K562 (cell line): ENCODE data around the gene PIF1. TPM values are rescaled to one million over a fixed set of nuclear protein-coding genes. Genes with fewer than 3 reads are reported as not detected.

Source experiments
- ARID4B ChIP-seq: sonication (generic); formaldehyde crosslinking; IDR thresholded peaks from 2 replicates; pipeline ENCODE4 v1.8.0; 2022; ENCODE audit warnings: mild to moderate bottlenecking, missing genetic modification reagents
- C11orf30 ChIP-seq: fragments of 450-650 bp; IDR thresholded peaks from 2 replicates; pipeline ENCODE4 v1.6.1; 2016; ENCODE audit warnings: low read depth, mild to moderate bottlenecking
- CBFB ChIP-seq: sonication (generic); formaldehyde crosslinking; IDR thresholded peaks from 2 replicates; pipeline ENCODE4 v1.4.0; 2020; ENCODE audit warnings: mild to moderate bottlenecking, missing genetic modification reagents
- CHD2 ChIP-seq: IDR thresholded peaks from 2 replicates; pipeline ENCODE4 v1.6.1; 2011; ENCODE audit warnings: low read depth, low read length
- FOXO4 ChIP-seq: fragments of 450-650 bp; formaldehyde crosslinking; IDR thresholded peaks from 2 replicates; pipeline ENCODE4 v1.4.0; 2020; ENCODE audit warnings: mild to moderate bottlenecking, moderate library complexity
- HLTF ChIP-seq: fragments of 450-650 bp; IDR thresholded peaks from 2 replicates; pipeline ENCODE4 v1.6.1; 2016
- NCOA1 ChIP-seq: fragments of 450-650 bp; IDR thresholded peaks from 2 replicates; pipeline ENCODE4 v1.6.1; 2016; ENCODE audit warnings: low read depth
- NUFIP1 ChIP-seq: fragments of 450-650 bp; IDR thresholded peaks from 2 replicates; pipeline ENCODE4 v1.6.1; 2018; ENCODE audit not compliant: partially characterized antibody
- SMARCE1 ChIP-seq: fragments of 450-650 bp; IDR thresholded peaks from 2 replicates; pipeline ENCODE4 v1.7.1; 2016; ENCODE audit warnings: mild to moderate bottlenecking
- TCFL5 ChIP-seq: fragments of 250-450 bp; sonication (Bioruptor Pico); conservative IDR thresholded peaks from 2 replicates; pipeline ENCODE4 v1.6.1; 2021; ENCODE audit warnings: mild to moderate bottlenecking, moderate library complexity, matching md5 sums
- ZNF407 ChIP-seq: fragments of 450-650 bp; IDR thresholded peaks from 2 replicates; pipeline ENCODE4 v1.6.1; 2016; ENCODE audit warnings: low read depth
- ZNF589 ChIP-seq: fragments of 200-800 bp; sonication (Bioruptor generic); IDR thresholded peaks from 2 replicates; pipeline ENCODE4 v1.6.1; 2016; ENCODE audit warnings: low read depth, missing genetic modification characterization, missing compliant biosample characterization
- ZNF76 ChIP-seq: fragments of 250-450 bp; sonication (Bioruptor Pico); IDR thresholded peaks from 2 replicates; pipeline ENCODE4 v1.4.0; 2020; ENCODE audit warnings: mild to moderate bottlenecking, moderate library complexity, borderline replicate concordance
- ZNF766 ChIP-seq: fragments of 200-800 bp; sonication (Bioruptor generic); conservative IDR thresholded peaks from 2 replicates; pipeline ENCODE4 v1.6.1; 2016; ENCODE audit warnings: missing genetic modification characterization, missing compliant biosample characterization
- polyA plus RNA-seq, 8 experiments: library from polyadenylated mRNA; depleted of rRNA in 4 of 8; stranded (reverse) in 5 of 8; unstranded in 3 of 8; fragments of >200 nt; fragmentation: Nextera tagmentation in 2 of 8; fragmentation: Illumina TruSeq in 1 of 8; extraction: Ambion mirVana in 2 of 8; extraction: Trizol in 1 of 8; gene quantifications; 2 replicates each; pipeline versions ENCODE4 v1.2.1 to v1.2.3, GENCODE V29; 2011 to 2014; ENCODE audit warnings: inconsistent platforms in 1 of 8, missing spikeins in 1 of 8
- total RNA-seq, 7 experiments: library from RNA; depleted of rRNA in 6 of 7; stranded (reverse); fragments of >200 nt in 6 of 7; fragmentation: Illumina TruSeq in 2 of 7; extraction: Trizol in 2 of 7; gene quantifications; 2 replicates each; pipeline versions ENCODE4 v1.2.1 to v1.2.3, GENCODE V29; 2011 to 2021; ENCODE audit warnings: low replicate concordance in 1 of 7

PIF1 gene
- total and polyA plus RNA-seq, 9 of the 15 experiments (the other 6 are each of a cell fraction or from before 2014, with no cell fraction given), result 1.1 to 37.9 (median 11.5) TPM

GRCh38 chr15:64825431-64826294 lies at the start of gene PIF1 (continued):
- no peak for TF ChIP-seq TCFL5 (CRISPR knock-in tag)
- TF ChIP-seq NUFIP1, result no peak
- TF ChIP-seq FOXO4, result peak; percentile 62; the same call in 1 of the 2 replicates
- TF ChIP-seq NCOA1, result no peak
- no peak; the same call in 1 of the 2 replicates for TF ChIP-seq CHD2
- no peak for TF ChIP-seq ZNF76 (CRISPR knock-in tag)
- no peak for TF ChIP-seq CBFB (CRISPR knock-in tag)
- TF ChIP-seq ZNF766 (CRISPR knock-in tag), result no peak
- 0 out of 2 replicates have a peak, but pooled peaks have one; percentile 43 for TF ChIP-seq C11orf30
- TF ChIP-seq ZNF407, result no peak
- 0 out of 2 replicates have a peak, but pooled peaks have one; percentile 11 for TF ChIP-seq SMARCE1
- TF ChIP-seq ZNF589 (CRISPR knock-in tag), result no peak
- TF ChIP-seq ARID4B (CRISPR knock-in tag), result 0 out of 2 replicates have a peak, but pooled peaks have one; percentile 58
- no peak for TF ChIP-seq HLTF
